Neural cell (in vitro differentiated cells): ENCODE results near the gene ARHGEF39. TPM values are rescaled to one million over a fixed set of nuclear protein-coding genes. Genes with fewer than 3 reads are reported as not detected.

Experiments
- H2AFZ ChIP-seq: fragments of 200-600, 300-800 bp; sonication (generic), shearing (Covaris generic); 2 replicates; pipeline ENCODE4 v1.6.0; 2014; ENCODE audit warnings: low read depth, mild to moderate bottlenecking, antibody characterized with exemption, low read length, moderate library complexity
- H3F3A ChIP-seq: fragments of 200-600 bp; shearing (Covaris generic); 2 replicates; pipeline ENCODE4 v1.6.1; 2016; ENCODE audit warnings: mild to moderate bottlenecking, moderate library complexity, mixed read lengths, antibody characterized with exemption, low read length; ENCODE audit not compliant: insufficient read depth, poor library complexity, severe bottlenecking
- H3K27ac ChIP-seq: fragments of 200-600, 300-800 bp; sonication (generic), shearing (Covaris generic); 2 replicates; pipeline ENCODE4 v1.5.1; 2014; ENCODE audit warnings: mild to moderate bottlenecking, low read length, moderate library complexity
- H3K27me3 ChIP-seq: fragments of 300-800, 200-600 bp; sonication (generic), shearing (Covaris generic); 2 replicates; pipeline ENCODE4 v1.6.0; 2014; ENCODE audit warnings: mild to moderate bottlenecking, low read depth, low read length, moderate library complexity; ENCODE audit not compliant: insufficient read depth
- H3K36me3 ChIP-seq: fragments of 300-800, 200-600 bp; sonication (generic), shearing (Covaris generic); 2 replicates; pipeline ENCODE4 v1.5.1; 2014; ENCODE audit warnings: mild to moderate bottlenecking, antibody characterized with exemption, low read length, moderate library complexity; ENCODE audit not compliant: insufficient read depth
- H3K4me2 ChIP-seq: fragments of 300-800, 200-600 bp; sonication (generic), shearing (Covaris generic); 2 replicates; pipeline ENCODE4 v1.6.0; 2014; ENCODE audit warnings: mild to moderate bottlenecking, low read length
- H3K4me3 ChIP-seq: fragments of 300-800, 200-600 bp; sonication (generic), shearing (Covaris generic); 2 replicates; pipeline ENCODE4 v1.5.1; 2014; ENCODE audit warnings: mild to moderate bottlenecking, low read length, moderate library complexity
- H3K79me2 ChIP-seq: fragments of 200-600 bp; shearing (Covaris generic); replicated peaks from 2 replicates; pipeline ENCODE4 v1.6.0; 2014; ENCODE audit warnings: mild to moderate bottlenecking, low read length, moderate library complexity; ENCODE audit not compliant: insufficient read depth
- H3K9ac ChIP-seq: fragments of 300-800, 200-600 bp; sonication (generic), shearing (Covaris generic); 2 replicates; pipeline ENCODE4 v1.6.1; 2016; ENCODE audit warnings: mild to moderate bottlenecking, low read length, mixed read lengths
- H3K9me2 ChIP-seq: fragments of 200-600 bp; shearing (Covaris generic); 2 replicates; pipeline ENCODE4 v1.6.1; 2016; ENCODE audit warnings: mild to moderate bottlenecking, low read length, mixed read lengths; ENCODE audit not compliant: insufficient read depth
- H3K9me3 ChIP-seq: fragments of 200-600, 300-800 bp; sonication (generic), shearing (Covaris generic); 2 replicates; pipeline ENCODE4 v1.6.1; 2016; ENCODE audit warnings: mild to moderate bottlenecking, mixed run types, low read length, moderate library complexity, mixed read lengths
- H4K20me1 ChIP-seq: fragments of 200-600 bp; shearing (Covaris generic); 2 replicates; pipeline ENCODE4 v1.6.1; 2016; ENCODE audit warnings: mild to moderate bottlenecking, mixed run types; ENCODE audit not compliant: insufficient read depth
- EP300 ChIP-seq: fragments of 450-650 bp; conservative IDR thresholded peaks from 2 replicates; pipeline ENCODE4 v1.6.1; 2014; ENCODE audit warnings: antibody characterized with exemption, mild to moderate bottlenecking, moderate library complexity; ENCODE audit not compliant: poor library complexity, severe bottlenecking
- EZH2 ChIP-seq: fragments of 200-600, 300-800 bp; shearing (Covaris generic), sonication (generic); IDR thresholded peaks from 2 replicates; pipeline ENCODE4 v1.6.1; 2014; ENCODE audit warnings: antibody characterized with exemption, low read length, borderline replicate concordance, mild to moderate bottlenecking; ENCODE audit not compliant: insufficient read depth, poor library complexity, severe bottlenecking
- MXI1 ChIP-seq: fragments of 450-650 bp; conservative IDR thresholded peaks from 2 replicates; pipeline ENCODE4 v1.6.1; 2014; ENCODE audit warnings: antibody characterized with exemption, mild to moderate bottlenecking; ENCODE audit not compliant: poor library complexity, severe bottlenecking
- POLR2AphosphoS5 ChIP-seq: IDR thresholded peaks from 2 replicates; pipeline ENCODE4 v1.6.1; 2012
- RAD21 ChIP-seq: fragments of 450-650 bp; conservative IDR thresholded peaks from 2 replicates; pipeline ENCODE4 v1.6.1; 2014; ENCODE audit warnings: antibody characterized with exemption, mild to moderate bottlenecking, moderate library complexity
- SMC3 ChIP-seq: fragments of 450-650 bp; conservative IDR thresholded peaks from 2 replicates; pipeline ENCODE4 v1.6.1; 2014; ENCODE audit warnings: antibody characterized with exemption, mild to moderate bottlenecking, moderate library complexity; ENCODE audit not compliant: poor library complexity
- TAF1 ChIP-seq: IDR thresholded peaks from 2 replicates; pipeline ENCODE4 v1.6.1; 2012; ENCODE audit warnings: low read depth
- polyA plus RNA-seq: library from polyadenylated mRNA; depleted of rRNA; stranded (reverse); fragments of >200 nt; gene quantifications from 2 replicates; pipeline ENCODE4 v1.2.3, GENCODE V29; 2014
- TF ChIP-seq, protein P1 (sequence below): fragments of 450-650 bp; IDR thresholded peaks from 2 replicates; pipeline ENCODE4 v1.5.1; 2014; ENCODE audit warnings: antibody characterized with exemption, mild to moderate bottlenecking, moderate library complexity; ENCODE audit not compliant: poor library complexity, severe bottlenecking
- TF ChIP-seq, protein P2 (sequence below): IDR thresholded peaks from 2 replicates; pipeline ENCODE4 v1.6.1; 2012; ENCODE audit warnings: borderline replicate concordance

ARHGEF39 gene
- polyA plus RNA-seq, 1 donor from 2014 or later: 0.51 TPM

DNA sequence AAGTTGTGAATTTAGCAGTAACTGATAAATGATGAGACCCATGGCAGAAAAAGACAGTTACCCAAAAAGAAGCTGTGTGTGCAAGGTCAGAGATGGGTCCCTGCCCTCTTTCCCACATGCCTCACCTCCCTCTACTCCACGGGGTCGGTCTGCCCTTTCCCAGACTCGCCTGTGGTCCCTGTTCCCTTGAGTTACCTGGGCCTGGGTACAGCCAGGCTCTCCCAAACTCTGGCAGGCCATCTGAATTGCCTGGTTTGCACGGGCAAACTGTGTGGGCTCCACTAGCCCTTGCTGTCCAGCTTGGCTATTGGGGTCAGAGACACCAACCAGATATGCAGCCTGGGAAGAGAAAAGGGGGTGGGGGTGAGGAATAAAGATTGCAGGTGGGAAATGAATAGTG, 43.2 kb upstream of the ARHGEF39 start:
- TF ChIP-seq RAD21 (no peak), POLR2AphosphoS5 (no peak), TAF1 (no peak), MXI1 (no peak), SMC3 (no peak), EP300 (no peak), EZH2 (no peak)
- TF ChIP-seq, protein P1, sequence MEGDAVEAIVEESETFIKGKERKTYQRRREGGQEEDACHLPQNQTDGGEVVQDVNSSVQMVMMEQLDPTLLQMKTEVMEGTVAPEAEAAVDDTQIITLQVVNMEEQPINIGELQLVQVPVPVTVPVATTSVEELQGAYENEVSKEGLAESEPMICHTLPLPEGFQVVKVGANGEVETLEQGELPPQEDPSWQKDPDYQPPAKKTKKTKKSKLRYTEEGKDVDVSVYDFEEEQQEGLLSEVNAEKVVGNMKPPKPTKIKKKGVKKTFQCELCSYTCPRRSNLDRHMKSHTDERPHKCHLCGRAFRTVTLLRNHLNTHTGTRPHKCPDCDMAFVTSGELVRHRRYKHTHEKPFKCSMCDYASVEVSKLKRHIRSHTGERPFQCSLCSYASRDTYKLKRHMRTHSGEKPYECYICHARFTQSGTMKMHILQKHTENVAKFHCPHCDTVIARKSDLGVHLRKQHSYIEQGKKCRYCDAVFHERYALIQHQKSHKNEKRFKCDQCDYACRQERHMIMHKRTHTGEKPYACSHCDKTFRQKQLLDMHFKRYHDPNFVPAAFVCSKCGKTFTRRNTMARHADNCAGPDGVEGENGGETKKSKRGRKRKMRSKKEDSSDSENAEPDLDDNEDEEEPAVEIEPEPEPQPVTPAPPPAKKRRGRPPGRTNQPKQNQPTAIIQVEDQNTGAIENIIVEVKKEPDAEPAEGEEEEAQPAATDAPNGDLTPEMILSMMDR: no peak
- TF ChIP-seq, protein P2, sequence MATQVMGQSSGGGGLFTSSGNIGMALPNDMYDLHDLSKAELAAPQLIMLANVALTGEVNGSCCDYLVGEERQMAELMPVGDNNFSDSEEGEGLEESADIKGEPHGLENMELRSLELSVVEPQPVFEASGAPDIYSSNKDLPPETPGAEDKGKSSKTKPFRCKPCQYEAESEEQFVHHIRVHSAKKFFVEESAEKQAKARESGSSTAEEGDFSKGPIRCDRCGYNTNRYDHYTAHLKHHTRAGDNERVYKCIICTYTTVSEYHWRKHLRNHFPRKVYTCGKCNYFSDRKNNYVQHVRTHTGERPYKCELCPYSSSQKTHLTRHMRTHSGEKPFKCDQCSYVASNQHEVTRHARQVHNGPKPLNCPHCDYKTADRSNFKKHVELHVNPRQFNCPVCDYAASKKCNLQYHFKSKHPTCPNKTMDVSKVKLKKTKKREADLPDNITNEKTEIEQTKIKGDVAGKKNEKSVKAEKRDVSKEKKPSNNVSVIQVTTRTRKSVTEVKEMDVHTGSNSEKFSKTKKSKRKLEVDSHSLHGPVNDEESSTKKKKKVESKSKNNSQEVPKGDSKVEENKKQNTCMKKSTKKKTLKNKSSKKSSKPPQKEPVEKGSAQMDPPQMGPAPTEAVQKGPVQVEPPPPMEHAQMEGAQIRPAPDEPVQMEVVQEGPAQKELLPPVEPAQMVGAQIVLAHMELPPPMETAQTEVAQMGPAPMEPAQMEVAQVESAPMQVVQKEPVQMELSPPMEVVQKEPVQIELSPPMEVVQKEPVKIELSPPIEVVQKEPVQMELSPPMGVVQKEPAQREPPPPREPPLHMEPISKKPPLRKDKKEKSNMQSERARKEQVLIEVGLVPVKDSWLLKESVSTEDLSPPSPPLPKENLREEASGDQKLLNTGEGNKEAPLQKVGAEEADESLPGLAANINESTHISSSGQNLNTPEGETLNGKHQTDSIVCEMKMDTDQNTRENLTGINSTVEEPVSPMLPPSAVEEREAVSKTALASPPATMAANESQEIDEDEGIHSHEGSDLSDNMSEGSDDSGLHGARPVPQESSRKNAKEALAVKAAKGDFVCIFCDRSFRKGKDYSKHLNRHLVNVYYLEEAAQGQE: no peak
- Histone ChIP-seq H4K20me1 (no peaks in the 10 kb centered on the region), H3K9ac (no peak overlapping the region), H2AFZ (no peak overlapping the region), H3K4me2 (no peak overlapping the region), H3F3A (no peaks in the 10 kb centered on the region), H3K27ac (no peak overlapping the region), H3K4me3 (no peak overlapping the region), H3K9me2 (no peaks in the 10 kb centered on the region), H3K9me3 (no peaks in the 10 kb centered on the region), H3K27me3 (no peaks in the 10 kb centered on the region), H3K36me3 (peaks cover 12% of the 10 kb centered on the region), H3K79me2 (no peaks in the 10 kb centered on the region)

DNA sequence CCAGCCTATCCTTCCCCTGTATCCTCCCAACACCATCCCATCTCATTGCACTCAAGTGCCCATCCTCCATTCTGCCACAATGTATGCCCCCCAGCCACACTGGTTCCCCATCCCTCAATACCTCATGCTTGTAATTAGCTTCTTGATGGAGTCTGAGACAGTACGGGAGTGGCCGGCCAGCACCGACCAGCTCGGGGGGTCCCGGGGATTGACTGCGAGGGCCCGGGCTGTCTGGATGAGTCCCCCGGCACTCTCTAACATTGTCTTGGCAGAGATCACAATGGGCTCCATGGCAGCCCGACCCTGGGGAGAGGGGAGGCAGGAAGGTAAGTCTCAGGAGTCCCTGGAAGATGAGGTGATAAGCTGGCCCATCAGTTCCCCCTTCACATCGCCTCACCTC, 42.0 kb upstream of the ARHGEF39 start:
- Histone ChIP-seq H3F3A (no peaks in the 10 kb centered on the region), H3K9me2 (no peaks in the 10 kb centered on the region), H3K36me3 (peaks cover 12% of the 10 kb centered on the region), H3K27ac (no peak overlapping the region), H3K9me3 (no peaks in the 10 kb centered on the region), H3K4me3 (no peak overlapping the region), H2AFZ (no peak overlapping the region), H3K4me2 (no peak overlapping the region), H3K27me3 (no peaks in the 10 kb centered on the region), H4K20me1 (no peaks in the 10 kb centered on the region), H3K79me2 (no peaks in the 10 kb centered on the region), H3K9ac (no peak overlapping the region)
- TF ChIP-seq, protein P2: no peak
- TF ChIP-seq TAF1 (no peak), SMC3 (no peak), EZH2 (no peak), MXI1 (no peak), POLR2AphosphoS5 (no peak), RAD21 (no peak), EP300 (no peak)
- TF ChIP-seq, protein P1: no peak
